Large intestine (tissue), 3 donors: ENCODE results near the gene CLSTN2. TPM values are rescaled to one million over a fixed set of nuclear protein-coding genes. Genes with fewer than 3 reads are reported as not detected.

Source experiments
- DNase-seq, 2 donors: peaks; one replicate each; pipeline versions ENCODE4 v3.0.0 to v3.0.0-alpha.2; 2013
- H3K27ac ChIP-seq: one replicate; pipeline ENCODE4 v1.5.1; 2013; ENCODE audit warnings: low read length
- H3K27me3 ChIP-seq: 2 replicates; pipeline ENCODE4 v1.6.1; 2013; ENCODE audit warnings: low read length; ENCODE audit not compliant: control insufficient read depth, insufficient read depth
- H3K36me3 ChIP-seq: 2 replicates; pipeline ENCODE4 v1.6.1; 2013; ENCODE audit warnings: low read length; ENCODE audit not compliant: control insufficient read depth, insufficient read depth
- H3K4me1 ChIP-seq: one replicate; pipeline ENCODE4 v1.6.1; 2013; ENCODE audit warnings: low read length; ENCODE audit not compliant: control insufficient read depth, insufficient read depth
- H3K4me3 ChIP-seq: one replicate; pipeline ENCODE4 v1.5.1; 2013; ENCODE audit warnings: low read length
- H3K9me3 ChIP-seq: one replicate; pipeline ENCODE4 v1.6.1; 2013; ENCODE audit warnings: mild to moderate bottlenecking, low read depth, low read length, moderate library complexity; ENCODE audit not compliant: control insufficient read depth
- WGBS: methylation state at CpG from one replicate; pipeline ENCODE4 v1.1.5; 2013; ENCODE audit warnings: low lambda C conversion rate; ENCODE audit not compliant: insufficient coverage; 5-methylcytosine and 5-hydroxymethylcytosine counted together
- polyA plus RNA-seq: library from polyadenylated mRNA; unstranded; fragments of 120-200 nt; gene quantifications from one replicate; pipeline ENCODE4 v1.2.1, GENCODE V29; 2013

Gene CLSTN2
- polyA plus RNA-seq, 1 donor = 1.8 TPM

- no CpG with 5 or more reads among the region's 5 CpGs for WGBS
- no peaks in the 10 kb centered on the region for H3K9me3 ChIP-seq
- no peak overlapping the region for H3K4me3 ChIP-seq
- no peaks in the 10 kb centered on the region for H3K27me3 ChIP-seq
- no peak for DNase-seq
- no peaks in the 10 kb centered on the region for H3K36me3 ChIP-seq
- no peaks in the 10 kb centered on the region for H3K4me1 ChIP-seq
- no peak overlapping the region for H3K27ac ChIP-seq
Observed at GRCh38 chr3:140273542-140274195, 338.7 kb downstream of the CLSTN2 start.

GRCh38 chr3:140274429-140274828 is 339.4 kb downstream of the CLSTN2 start:
- Histone ChIP-seq H3K4me1 (no peaks in the 10 kb centered on the region), H3K36me3 (no peaks in the 10 kb centered on the region), H3K27ac (no peak overlapping the region), H3K9me3 (no peaks in the 10 kb centered on the region), H3K4me3 (no peak overlapping the region), H3K27me3 (no peaks in the 10 kb centered on the region)
- no peak for DNase-seq
- no CpG with 5 or more reads among the region's 5 CpGs for WGBS

- no CpG with 5 or more reads among the region's 3 CpGs for WGBS
- Histone ChIP-seq H3K4me3 (no peak overlapping the region), H3K4me1 (no peaks in the 10 kb centered on the region), H3K27ac (no peak overlapping the region), H3K36me3 (no peaks in the 10 kb centered on the region), H3K27me3 (peaks cover 4% of the 10 kb centered on the region), H3K9me3 (no peaks in the 10 kb centered on the region)
- no peak for DNase-seq
Observed at GRCh38 chr3:140276703-140277102, 341.7 kb downstream of the CLSTN2 start.

GRCh38 chr3:140277886-140278285 is 342.9 kb downstream of the CLSTN2 start:
- WGBS = no CpG with 5 or more reads among the region's 4 CpGs
- Histone ChIP-seq H3K4me1 (no peaks in the 10 kb centered on the region), H3K27me3 (peaks cover 7% of the 10 kb centered on the region), H3K36me3 (no peaks in the 10 kb centered on the region), H3K27ac (no peak overlapping the region), H3K4me3 (no peak overlapping the region), H3K9me3 (no peaks in the 10 kb centered on the region)
- no peak for DNase-seq

- Histone ChIP-seq H3K9me3 (no peaks in the 10 kb centered on the region), H3K4me3 (no peak overlapping the region), H3K27me3 (peaks cover 13% of the 10 kb centered on the region), H3K36me3 (no peaks in the 10 kb centered on the region), H3K27ac (no peak overlapping the region), H3K4me1 (no peaks in the 10 kb centered on the region)
- WGBS = no CpG with 5 or more reads among the region's 3 CpGs
- no peak for DNase-seq
Observed at GRCh38 chr3:140284372-140284771, 349.4 kb downstream of the CLSTN2 start.

GRCh38 chr3:140285380-140285779 is 350.4 kb downstream of the CLSTN2 start:
- no CpG with 5 or more reads among the region's 3 CpGs for WGBS
- H3K4me1 ChIP-seq = no peaks in the 10 kb centered on the region
- no peaks in the 10 kb centered on the region for H3K36me3 ChIP-seq
- H3K4me3 ChIP-seq = no peak overlapping the region
- no peak for DNase-seq
- no peak overlapping the region for H3K27ac ChIP-seq
- H3K27me3 ChIP-seq = peaks cover 11% of the 10 kb centered on the region
- no peaks in the 10 kb centered on the region for H3K9me3 ChIP-seq

- WGBS = no CpG with 5 or more reads among the region's 1 CpG
- Histone ChIP-seq H3K27ac (no peak overlapping the region), H3K36me3 (no peaks in the 10 kb centered on the region), H3K27me3 (peaks cover 6% of the 10 kb centered on the region), H3K4me1 (no peaks in the 10 kb centered on the region), H3K9me3 (no peaks in the 10 kb centered on the region), H3K4me3 (no peak overlapping the region)
- DNase-seq = no peak
Observed at GRCh38 chr3:140288595-140288994, 353.6 kb downstream of the CLSTN2 start.

- no CpG with 5 or more reads among the region's 2 CpGs for WGBS
- Histone ChIP-seq H3K9me3 (no peaks in the 10 kb centered on the region), H3K4me3 (no peak overlapping the region), H3K4me1 (no peaks in the 10 kb centered on the region), H3K27ac (no peak overlapping the region), H3K36me3 (no peaks in the 10 kb centered on the region), H3K27me3 (peaks cover 4% of the 10 kb centered on the region)
- no peak for DNase-seq
Observed at GRCh38 chr3:140290105-140290504, 355.1 kb downstream of the CLSTN2 start.

- H3K9me3 ChIP-seq = no peaks in the 10 kb centered on the region
- no peaks in the 10 kb centered on the region for H3K4me1 ChIP-seq
- H3K27ac ChIP-seq = no peak overlapping the region
- no peaks in the 10 kb centered on the region for H3K36me3 ChIP-seq
- DNase-seq = no peak
- no peak overlapping the region for H3K4me3 ChIP-seq
- H3K27me3 ChIP-seq = no peaks in the 10 kb centered on the region
- 94% methylated on average over 2 of the region's 2 CpGs for WGBS
Observed at GRCh38 chr3:140292170-140292569, 357.2 kb downstream of the CLSTN2 start.

- no peaks in the 10 kb centered on the region for H3K36me3 ChIP-seq
- DNase-seq = no peak
- WGBS = no CpG with 5 or more reads among the region's 4 CpGs
- H3K27ac ChIP-seq = no peak overlapping the region
- H3K9me3 ChIP-seq = no peaks in the 10 kb centered on the region
- H3K4me1 ChIP-seq = no peaks in the 10 kb centered on the region
- H3K4me3 ChIP-seq = no peak overlapping the region
- H3K27me3 ChIP-seq = no peaks in the 10 kb centered on the region
Observed at GRCh38 chr3:140292684-140293083, 357.7 kb downstream of the CLSTN2 start.

- 100% methylated on average over 1 of the region's 2 CpGs for WGBS
- no peaks in the 10 kb centered on the region for H3K4me1 ChIP-seq
- no peak for DNase-seq
- H3K4me3 ChIP-seq = no peak overlapping the region
- no peaks in the 10 kb centered on the region for H3K27me3 ChIP-seq
- no peaks in the 10 kb centered on the region for H3K9me3 ChIP-seq
- no peak overlapping the region for H3K27ac ChIP-seq
- no peaks in the 10 kb centered on the region for H3K36me3 ChIP-seq
Observed at GRCh38 chr3:140294058-140294457, 359.1 kb downstream of the CLSTN2 start.
